HEK293 (cell line): ENCODE data around the gene DNMT3B.

Experiments
- CTCF ChIA-PET: fragments of 350-600 bp; formaldehyde crosslinking; extraction: SDS; loops from one replicate; lab custom pipeline; 2021; ENCODE audit warnings: antibody characterized with exemption; lab: Yijun Ruan, JAX
- POLR2A ChIA-PET: fragments of 300-600 bp; formaldehyde crosslinking; extraction: SDS; loops from one replicate; lab custom pipeline; 2020; ENCODE audit warnings: antibody characterized with exemption, inconsistent platforms; lab: Yijun Ruan, JAX
- H3K27ac ChIP-seq: fragments of 200-500 bp; sonication (Bioruptor generic); 2 replicates; pipeline ENCODE4 v1.5.1; 2014; ENCODE audit warnings: low read depth, low read length, control low read depth, inconsistent platforms; ENCODE audit errors: extremely low read depth
- H3K36me3 ChIP-seq, 2 experiments: fragments of 200-500 bp in 1 of 2; sonication (Bioruptor generic) in 1 of 2; 1 replicate in 1 of 2; 2 replicates in 1 of 2; pipeline ENCODE4 v1.5.1; 2014 to 2017; ENCODE audit warnings: inconsistent platforms in 2 of 2, low read length in 2 of 2; ENCODE audit not compliant: control insufficient read depth in 2 of 2, insufficient read depth in 1 of 2
- H3K4me1 ChIP-seq: fragments of 200-500 bp; sonication (Bioruptor generic); 2 replicates; pipeline ENCODE4 v1.5.1; 2014; ENCODE audit warnings: mild to moderate bottlenecking, low read length, inconsistent platforms; ENCODE audit not compliant: control insufficient read depth, insufficient read depth
- H3K4me3 ChIP-seq: 2 replicates; pipeline ENCODE4 v1.5.1; 2011; ENCODE audit warnings: low read depth, mild to moderate bottlenecking, control low read depth, low read length, moderate library complexity
- H3K9me3 ChIP-seq: fragments of 200-500 bp; sonication (Bioruptor generic); 2 replicates; pipeline ENCODE4 v1.5.1; 2014; ENCODE audit warnings: low read depth, low read length, inconsistent platforms; ENCODE audit not compliant: control insufficient read depth, insufficient read depth
- BCL11B ChIP-seq: fragments of 450-650 bp; formaldehyde crosslinking; IDR thresholded peaks from 2 replicates; pipeline ENCODE4 v1.5.1; 2016; ENCODE audit warnings: low read depth, missing biosample characterization, missing genetic modification characterization
- EGR2 ChIP-seq: fragments of 450-650 bp; formaldehyde crosslinking; IDR thresholded peaks from 2 replicates; pipeline ENCODE4 v1.5.1; 2016; ENCODE audit warnings: low read depth, missing biosample characterization, missing genetic modification characterization
- GLIS2 ChIP-seq: fragments of 450-650 bp; formaldehyde crosslinking; IDR thresholded peaks from 2 replicates; pipeline ENCODE4 v1.5.1; 2016; ENCODE audit warnings: missing biosample characterization, missing genetic modification characterization
- OSR2 ChIP-seq: fragments of 450-650 bp; formaldehyde crosslinking; IDR thresholded peaks from 2 replicates; pipeline ENCODE4 v1.5.1; 2016; ENCODE audit warnings: missing biosample characterization, missing genetic modification characterization
- SP2 ChIP-seq: fragments of 450-650 bp; formaldehyde crosslinking; IDR thresholded peaks from 2 replicates; pipeline ENCODE4 v1.5.1; 2016; ENCODE audit warnings: missing biosample characterization, missing genetic modification characterization
- ZBTB20 ChIP-seq: fragments of 450-650 bp; formaldehyde crosslinking; IDR thresholded peaks from 2 replicates; pipeline ENCODE4 v1.5.1; 2016; ENCODE audit warnings: missing biosample characterization, missing genetic modification characterization
- ZBTB48 ChIP-seq: fragments of 450-650 bp; formaldehyde crosslinking; IDR thresholded peaks from 2 replicates; pipeline ENCODE4 v1.5.1; 2016; ENCODE audit warnings: missing biosample characterization, missing genetic modification characterization
- ZIC2 ChIP-seq: fragments of 450-650 bp; formaldehyde crosslinking; IDR thresholded peaks from 2 replicates; pipeline ENCODE4 v1.5.1; 2016; ENCODE audit warnings: missing biosample characterization, missing genetic modification characterization
- ZNF112 ChIP-seq: fragments of 450-650 bp; formaldehyde crosslinking; IDR thresholded peaks from 2 replicates; pipeline ENCODE4 v1.5.0; 2017; ENCODE audit warnings: missing biosample characterization, missing genetic modification characterization
- ZNF24 ChIP-seq: fragments of 450-650 bp; formaldehyde crosslinking; IDR thresholded peaks from 2 replicates; pipeline ENCODE4 v1.5.1; 2016; ENCODE audit warnings: missing biosample characterization, missing genetic modification characterization
- ZNF335 ChIP-seq: fragments of 450-650 bp; formaldehyde crosslinking; conservative IDR thresholded peaks from 2 replicates; pipeline ENCODE4 v1.5.1; 2016; ENCODE audit warnings: missing biosample characterization, missing genetic modification characterization
- ZNF341 ChIP-seq: fragments of 450-650 bp; formaldehyde crosslinking; IDR thresholded peaks from 2 replicates; pipeline ENCODE4; 2016; ENCODE audit warnings: low read depth, missing biosample characterization, missing genetic modification characterization
- ZNF510 ChIP-seq: fragments of 450-650 bp; formaldehyde crosslinking; IDR thresholded peaks from 2 replicates; pipeline ENCODE4 v1.5.1; 2018; ENCODE audit warnings: mild to moderate bottlenecking, missing genetic modification characterization, missing biosample characterization; ENCODE audit not compliant: insufficient replicate concordance
- ZNF544 ChIP-seq: fragments of 450-650 bp; formaldehyde crosslinking; IDR thresholded peaks from 2 replicates; pipeline ENCODE4 v1.5.0; 2017; ENCODE audit warnings: missing biosample characterization, missing genetic modification characterization
- ZNF664 ChIP-seq: fragments of 450-650 bp; formaldehyde crosslinking; IDR thresholded peaks from 2 replicates; pipeline ENCODE4 v1.5.1; 2016; ENCODE audit warnings: missing biosample characterization, missing genetic modification characterization
- ZNF707 ChIP-seq: fragments of 450-650 bp; formaldehyde crosslinking; IDR thresholded peaks from 2 replicates; pipeline ENCODE4 v1.5.1; 2016; ENCODE audit warnings: missing biosample characterization, missing genetic modification characterization
- ZSCAN23 ChIP-seq: fragments of 450-650 bp; formaldehyde crosslinking; IDR thresholded peaks from 2 replicates; pipeline ENCODE4 v1.5.1; 2016; ENCODE audit warnings: missing biosample characterization, missing genetic modification characterization
- TF ChIP-seq, protein P1 (sequence below): fragments of 450-650 bp; formaldehyde crosslinking; IDR thresholded peaks from 2 replicates; pipeline ENCODE4 v1.5.1; 2016; ENCODE audit warnings: missing biosample characterization, missing genetic modification characterization
- TF ChIP-seq, protein P2 (sequence below): fragments of 450-650 bp; formaldehyde crosslinking; IDR thresholded peaks from 2 replicates; pipeline ENCODE4 v1.5.1; 2016; ENCODE audit warnings: missing biosample characterization, missing genetic modification characterization
- TF ChIP-seq, protein P3 (sequence below): fragments of 450-650 bp; formaldehyde crosslinking; IDR thresholded peaks from 2 replicates; pipeline ENCODE4 v1.5.1; 2017; ENCODE audit warnings: missing biosample characterization, missing genetic modification characterization
- TF ChIP-seq, protein P4 (sequence below): fragments of 450-650 bp; formaldehyde crosslinking; IDR thresholded peaks from 2 replicates; pipeline ENCODE4 v1.5.1; 2016; ENCODE audit warnings: missing biosample characterization, missing genetic modification characterization
- TF ChIP-seq, protein P5 (sequence below): fragments of 450-650 bp; formaldehyde crosslinking; IDR thresholded peaks from 2 replicates; pipeline ENCODE4 v1.5.1; 2016; ENCODE audit warnings: missing biosample characterization, missing genetic modification characterization

Gene DNMT3B

DNA sequence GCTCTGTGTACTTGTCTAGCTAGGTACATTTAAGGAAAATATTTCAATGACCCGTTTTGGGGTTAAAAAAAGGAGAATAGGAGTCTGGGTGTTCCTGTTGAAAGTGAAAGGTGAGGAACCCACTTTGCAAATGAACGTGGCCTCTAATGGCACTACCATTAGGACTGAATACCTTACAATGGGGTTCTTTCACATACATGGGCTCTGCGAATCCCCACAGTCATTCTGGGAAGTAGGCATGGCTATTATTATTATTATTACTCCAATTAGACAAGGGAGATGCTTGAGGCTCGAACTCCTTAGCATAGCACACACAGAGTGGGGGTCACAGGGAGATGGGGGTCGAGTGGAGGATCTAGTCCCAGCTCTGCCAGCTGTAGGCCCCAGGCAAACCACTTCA lies 6.0 kb upstream of the DNMT3B start:
- Histone ChIP-seq H3K27ac (no peak overlapping the region), H3K4me3 (no peak overlapping the region), H3K36me3 (no peaks in the 10 kb centered on the region), H3K4me1 (no peaks in the 10 kb centered on the region), H3K9me3 (no peaks in the 10 kb centered on the region)
- CTCF ChIA-PET, result no interaction called here
- POLR2A ChIA-PET, result no interaction called here
- TF ChIP-seq ZIC2 (tag by site-specific recombination) (no peak), ZSCAN23 (no peak), ZNF341 (tag by site-specific recombination) (no peak), ZNF112 (tag by site-specific recombination) (no peak), ZNF24 (no peak), ZNF544 (tag by site-specific recombination) (no peak), OSR2 (tag by site-specific recombination) (no peak)
- TF ChIP-seq, protein P1, sequence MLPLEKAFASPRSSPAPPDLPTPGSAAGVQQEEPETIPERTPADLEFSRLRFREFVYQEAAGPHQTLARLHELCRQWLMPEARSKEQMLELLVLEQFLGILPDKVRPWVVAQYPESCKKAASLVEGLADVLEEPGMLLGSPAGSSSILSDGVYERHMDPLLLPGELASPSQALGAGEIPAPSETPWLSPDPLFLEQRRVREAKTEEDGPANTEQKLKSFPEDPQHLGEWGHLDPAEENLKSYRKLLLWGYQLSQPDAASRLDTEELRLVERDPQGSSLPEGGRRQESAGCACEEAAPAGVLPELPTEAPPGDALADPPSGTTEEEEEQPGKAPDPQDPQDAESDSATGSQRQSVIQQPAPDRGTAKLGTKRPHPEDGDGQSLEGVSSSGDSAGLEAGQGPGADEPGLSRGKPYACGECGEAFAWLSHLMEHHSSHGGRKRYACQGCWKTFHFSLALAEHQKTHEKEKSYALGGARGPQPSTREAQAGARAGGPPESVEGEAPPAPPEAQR (tag by site-specific recombination), result no peak
- TF ChIP-seq, all 188 proteins: peak for 0

DNA sequence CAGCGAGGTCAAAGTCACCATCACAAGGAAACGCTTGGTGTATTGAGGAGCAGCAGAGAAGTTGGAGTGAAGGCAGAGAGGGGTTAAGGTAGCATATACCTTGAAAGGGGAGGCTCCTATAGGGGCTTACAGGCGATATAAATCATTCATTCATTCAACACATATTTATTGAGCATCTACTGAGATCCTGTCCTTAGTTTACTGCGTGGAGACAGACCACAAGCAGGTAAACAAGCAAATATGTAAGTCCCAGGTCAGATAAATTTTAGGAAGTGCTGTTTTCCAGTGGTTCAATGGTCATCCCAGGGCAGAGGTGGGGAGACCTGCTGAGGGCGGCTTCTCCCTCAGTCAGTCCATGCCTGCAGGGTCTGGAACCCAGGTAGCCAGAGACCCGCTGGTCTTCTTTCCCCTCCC lies 761 bp upstream of the DNMT3B start:
- POLR2A ChIA-PET, result no interaction called here
- no peaks in the 10 kb centered on the region for H3K9me3 ChIP-seq
- no peaks in the 10 kb centered on the region for H3K4me1 ChIP-seq
- H3K4me3 ChIP-seq, result peak overlapping the region; percentile 77
- TF ChIP-seq ZNF664, result peak; percentile 92
- TF ChIP-seq, protein P2, sequence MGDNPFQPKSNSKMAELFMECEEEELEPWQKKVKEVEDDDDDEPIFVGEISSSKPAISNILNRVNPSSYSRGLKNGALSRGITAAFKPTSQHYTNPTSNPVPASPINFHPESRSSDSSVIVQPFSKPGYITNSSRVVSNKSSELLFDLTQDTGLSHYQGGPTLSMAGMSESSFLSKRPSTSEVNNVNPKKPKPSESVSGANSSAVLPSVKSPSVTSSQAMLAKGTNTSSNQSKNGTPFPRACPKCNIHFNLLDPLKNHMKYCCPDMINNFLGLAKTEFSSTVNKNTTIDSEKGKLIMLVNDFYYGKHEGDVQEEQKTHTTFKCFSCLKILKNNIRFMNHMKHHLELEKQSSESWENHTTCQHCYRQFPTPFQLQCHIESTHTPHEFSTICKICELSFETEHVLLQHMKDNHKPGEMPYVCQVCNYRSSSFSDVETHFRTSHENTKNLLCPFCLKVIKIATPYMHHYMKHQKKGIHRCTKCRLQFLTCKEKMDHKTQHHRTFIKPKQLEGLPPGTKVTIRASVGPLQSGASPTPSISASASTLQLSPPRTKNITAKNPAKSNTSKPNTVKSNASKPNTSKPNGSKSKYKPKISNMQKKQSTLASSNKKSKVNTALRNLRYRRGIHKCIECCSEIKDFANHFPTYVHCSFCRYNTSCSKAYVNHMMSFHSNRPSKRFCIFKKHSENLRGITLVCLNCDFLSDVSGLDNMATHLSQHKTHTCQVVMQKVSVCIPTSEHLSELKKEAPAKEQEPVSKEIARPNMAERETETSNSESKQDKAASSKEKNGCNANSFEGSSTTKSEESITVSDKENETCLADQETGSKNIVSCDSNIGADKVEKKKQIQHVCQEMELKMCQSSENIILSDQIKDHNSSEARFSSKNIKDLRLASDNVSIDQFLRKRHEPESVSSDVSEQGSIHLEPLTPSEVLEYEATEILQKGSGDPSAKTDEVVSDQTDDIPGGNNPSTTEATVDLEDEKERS (tag by site-specific recombination), result no peak
- TF ChIP-seq, all 188 proteins: peak for 1
- Histone ChIP-seq H3K36me3 (no peaks in the 10 kb centered on the region; a peak in 1 of 3 replicates), H3K27ac (peak overlapping the region; percentile 43)
- CTCF ChIA-PET, result interaction anchor here (2.1 kb wide), 1 partner anchor 17 kb away, joined by 11 read pairs; no protein-coding TSS in a partner anchor

DNA sequence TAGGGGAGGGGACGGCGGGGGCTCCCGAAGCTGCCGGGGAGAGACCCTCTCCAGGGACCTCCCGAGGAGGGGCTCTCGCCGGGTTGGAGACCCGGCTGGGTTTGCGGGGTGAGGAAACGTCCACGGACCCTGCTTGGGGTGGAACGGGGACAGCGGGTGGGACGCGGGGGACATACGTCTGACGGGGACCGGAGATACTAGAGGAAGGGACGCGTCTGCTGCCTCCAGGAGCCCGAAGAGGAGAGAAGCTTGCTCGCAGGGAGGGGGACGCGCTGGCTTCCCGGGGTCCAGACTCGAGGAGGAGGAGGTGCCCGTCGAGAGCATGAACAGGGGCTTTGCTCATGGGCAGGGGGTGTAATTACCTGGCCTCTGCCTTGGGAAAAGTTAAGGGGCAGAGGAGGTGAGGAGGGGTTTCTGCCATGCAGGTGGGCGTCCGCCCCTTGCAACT lies 593 bp downstream of the DNMT3B start:
- CTCF ChIA-PET, result interaction anchor here (0.5 to 3.7 kb wide), 5 partner anchors 15 to 90 kb away, joined by 3 to 40 read pairs (median 4); partner anchors contain the start of gene C20orf203
- peak overlapping the region; percentile 65; the same call in 1 of the 2 replicates for H3K27ac ChIP-seq
- 0 out of 2 replicates have a peak, but pooled peaks have one; percentile 30 for TF ChIP-seq ZBTB20 (tag by site-specific recombination)
- no peak for TF ChIP-seq BCL11B (tag by site-specific recombination)
- peak; percentile 86 for TF ChIP-seq ZNF335 (tag by site-specific recombination)
- TF ChIP-seq GLIS2, result peak; percentile 87
- TF ChIP-seq, protein P3, sequence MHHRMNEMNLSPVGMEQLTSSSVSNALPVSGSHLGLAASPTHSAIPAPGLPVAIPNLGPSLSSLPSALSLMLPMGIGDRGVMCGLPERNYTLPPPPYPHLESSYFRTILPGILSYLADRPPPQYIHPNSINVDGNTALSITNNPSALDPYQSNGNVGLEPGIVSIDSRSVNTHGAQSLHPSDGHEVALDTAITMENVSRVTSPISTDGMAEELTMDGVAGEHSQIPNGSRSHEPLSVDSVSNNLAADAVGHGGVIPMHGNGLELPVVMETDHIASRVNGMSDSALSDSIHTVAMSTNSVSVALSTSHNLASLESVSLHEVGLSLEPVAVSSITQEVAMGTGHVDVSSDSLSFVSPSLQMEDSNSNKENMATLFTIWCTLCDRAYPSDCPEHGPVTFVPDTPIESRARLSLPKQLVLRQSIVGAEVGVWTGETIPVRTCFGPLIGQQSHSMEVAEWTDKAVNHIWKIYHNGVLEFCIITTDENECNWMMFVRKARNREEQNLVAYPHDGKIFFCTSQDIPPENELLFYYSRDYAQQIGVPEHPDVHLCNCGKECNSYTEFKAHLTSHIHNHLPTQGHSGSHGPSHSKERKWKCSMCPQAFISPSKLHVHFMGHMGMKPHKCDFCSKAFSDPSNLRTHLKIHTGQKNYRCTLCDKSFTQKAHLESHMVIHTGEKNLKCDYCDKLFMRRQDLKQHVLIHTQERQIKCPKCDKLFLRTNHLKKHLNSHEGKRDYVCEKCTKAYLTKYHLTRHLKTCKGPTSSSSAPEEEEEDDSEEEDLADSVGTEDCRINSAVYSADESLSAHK (tag by site-specific recombination), result no peak
- TF ChIP-seq, protein P4, sequence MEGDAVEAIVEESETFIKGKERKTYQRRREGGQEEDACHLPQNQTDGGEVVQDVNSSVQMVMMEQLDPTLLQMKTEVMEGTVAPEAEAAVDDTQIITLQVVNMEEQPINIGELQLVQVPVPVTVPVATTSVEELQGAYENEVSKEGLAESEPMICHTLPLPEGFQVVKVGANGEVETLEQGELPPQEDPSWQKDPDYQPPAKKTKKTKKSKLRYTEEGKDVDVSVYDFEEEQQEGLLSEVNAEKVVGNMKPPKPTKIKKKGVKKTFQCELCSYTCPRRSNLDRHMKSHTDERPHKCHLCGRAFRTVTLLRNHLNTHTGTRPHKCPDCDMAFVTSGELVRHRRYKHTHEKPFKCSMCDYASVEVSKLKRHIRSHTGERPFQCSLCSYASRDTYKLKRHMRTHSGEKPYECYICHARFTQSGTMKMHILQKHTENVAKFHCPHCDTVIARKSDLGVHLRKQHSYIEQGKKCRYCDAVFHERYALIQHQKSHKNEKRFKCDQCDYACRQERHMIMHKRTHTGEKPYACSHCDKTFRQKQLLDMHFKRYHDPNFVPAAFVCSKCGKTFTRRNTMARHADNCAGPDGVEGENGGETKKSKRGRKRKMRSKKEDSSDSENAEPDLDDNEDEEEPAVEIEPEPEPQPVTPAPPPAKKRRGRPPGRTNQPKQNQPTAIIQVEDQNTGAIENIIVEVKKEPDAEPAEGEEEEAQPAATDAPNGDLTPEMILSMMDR (tag by site-specific recombination), result no peak
- no peak for TF ChIP-seq ZNF510 (tag by site-specific recombination)
- no peak for TF ChIP-seq SP2 (tag by site-specific recombination)
- TF ChIP-seq ZBTB48 (tag by site-specific recombination), result 0 out of 2 replicates have a peak, but pooled peaks have one; percentile 16
- TF ChIP-seq ZNF707 (tag by site-specific recombination), result no peak
- TF ChIP-seq, protein P5, sequence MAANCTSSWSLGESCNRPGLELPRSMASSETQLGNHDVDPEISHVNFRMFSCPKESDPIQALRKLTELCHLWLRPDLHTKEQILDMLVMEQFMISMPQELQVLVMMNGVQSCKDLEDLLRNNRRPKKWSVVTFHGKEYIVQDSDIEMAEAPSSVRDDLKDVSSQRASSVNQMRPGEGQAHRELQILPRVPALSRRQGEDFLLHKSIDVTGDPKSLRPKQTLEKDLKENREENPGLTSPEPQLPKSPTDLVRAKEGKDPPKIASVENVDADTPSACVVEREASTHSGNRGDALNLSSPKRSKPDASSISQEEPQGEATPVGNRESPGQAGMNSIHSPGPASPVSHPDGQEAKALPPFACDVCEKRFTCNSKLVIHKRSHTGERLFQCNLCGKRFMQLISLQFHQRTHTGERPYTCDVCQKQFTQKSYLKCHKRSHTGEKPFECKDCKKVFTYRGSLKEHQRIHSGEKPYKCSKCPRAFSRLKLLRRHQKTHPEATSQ (tag by site-specific recombination), result no peak
- TF ChIP-seq EGR2 (tag by site-specific recombination), result peak; percentile 29; the same call in 1 of the 2 replicates

More for the DNA sequence above, 593 bp downstream of the DNMT3B start:
- Histone ChIP-seq H3K36me3 (no peaks in the 10 kb centered on the region; a peak in 1 of 3 replicates), H3K9me3 (no peaks in the 10 kb centered on the region), H3K4me1 (no peaks in the 10 kb centered on the region), H3K4me3 (peak overlapping the region; percentile 77)
- POLR2A ChIA-PET, result interaction anchor here (0.6 to 2.7 kb wide), 7 partner anchors 10 to 1206 kb away, joined by 3 to 17 read pairs (median 5); partner anchors contain the start of gene COMMD7
